ENCODE measurements around the gene ZNF423.

GRCh38 chr16:49510141-49510540 lies 345.8 kb downstream of the ZNF423 start:
- TF ChIP-seq CTCF (IDR thresholded peaks at IDR 0.05) (no peak), POLR2A (IDR thresholded peaks at IDR 0.05) (no peak)
